ENCODE data around the gene BACH2. TPM values are rescaled to one million over a fixed set of nuclear protein-coding genes. Genes with fewer than 3 reads are reported as not detected.
"Not testable (repeated sequence)": the region's sequence is repeated elsewhere in the genome, so short reads cannot be mapped to it uniquely, and the experiment has no call there.

BACH2 gene
- polyA plus RNA-seq, 2 donors = 0.24 to 0.26 TPM

GRCh38 chr6:90144928-90145555, 151.6 kb downstream of the BACH2 start:
- Histone ChIP-seq H3K9me3 (ENCODE audit: control insufficient read depth in 2 of 2, insufficient read depth in 1 of 2, low read depth in 1 of 2, low read length in 1 of 2) (no peaks in the 10 kb centered on the region), H3K27ac (ENCODE audit: low read depth in 2 of 2, low read length in 1 of 2) (no peak overlapping the region), H3K4me3 (ENCODE audit: low read depth in 1 of 2, low read length in 2 of 2) (no peak overlapping the region), H3K36me3 (ENCODE audit: control insufficient read depth in 2 of 2, insufficient read depth in 2 of 2, low read length in 1 of 2) (no peaks in the 10 kb centered on the region), H3K27me3 (ENCODE audit: control insufficient read depth in 1 of 2, insufficient read depth in 2 of 2, low read length in 2 of 2) (no peaks in the 10 kb centered on the region), H3K4me1 (ENCODE audit: control insufficient read depth in 2 of 2, insufficient read depth in 2 of 2, low read length in 1 of 2) (no peaks in the 10 kb centered on the region)
- 75 to 79% methylated on average over 3 of the region's 3 CpGs for WGBS, 2 donors

- Histone ChIP-seq H3K27ac (ENCODE audit: low read depth in 2 of 2, low read length in 1 of 2) (no peak overlapping the region), H3K4me1 (ENCODE audit: control insufficient read depth in 2 of 2, insufficient read depth in 2 of 2, low read length in 1 of 2) (no peaks in the 10 kb centered on the region), H3K27me3 (ENCODE audit: control insufficient read depth in 1 of 2, insufficient read depth in 2 of 2, low read length in 2 of 2) (no peaks in the 10 kb centered on the region), H3K4me3 (ENCODE audit: low read depth in 1 of 2, low read length in 2 of 2) (no peak overlapping the region), H3K36me3 (ENCODE audit: control insufficient read depth in 2 of 2, insufficient read depth in 2 of 2, low read length in 1 of 2) (no peaks in the 10 kb centered on the region), H3K9me3 (ENCODE audit: control insufficient read depth in 2 of 2, insufficient read depth in 1 of 2, low read depth in 1 of 2, low read length in 1 of 2) (no peaks in the 10 kb centered on the region)
- 40 to 59% methylated on average over 3 of the region's 3 CpGs for WGBS, 2 donors
Observed at GRCh38 chr6:90144396-90144795, 152.2 kb downstream of the BACH2 start.

- no peak overlapping the region for H3K4me3 ChIP-seq (ENCODE audit: low read depth in 1 of 2, low read length in 2 of 2)
- H3K9me3 ChIP-seq (ENCODE audit: control insufficient read depth in 2 of 2, insufficient read depth in 1 of 2, low read depth in 1 of 2, low read length in 1 of 2) = no peaks in the 10 kb centered on the region
- H3K36me3 ChIP-seq (ENCODE audit: control insufficient read depth in 2 of 2, insufficient read depth in 2 of 2, low read length in 1 of 2) = no peaks in the 10 kb centered on the region
- 95 to 96% methylated on average over 1 of the region's 1 CpG for WGBS, 2 donors
- H3K27ac ChIP-seq (ENCODE audit: low read depth in 2 of 2, low read length in 1 of 2) = no peak overlapping the region
- no peaks in the 10 kb centered on the region for H3K27me3 ChIP-seq (ENCODE audit: control insufficient read depth in 1 of 2, insufficient read depth in 2 of 2, low read length in 2 of 2)
- H3K4me1 ChIP-seq (ENCODE audit: control insufficient read depth in 2 of 2, insufficient read depth in 2 of 2, low read length in 1 of 2) = no peaks in the 10 kb centered on the region
Observed at GRCh38 chr6:90140683-90141082, 156.0 kb downstream of the BACH2 start.

GRCh38 chr6:90139272-90139817, 157.3 kb downstream of the BACH2 start:
- no peak overlapping the region for H3K4me3 ChIP-seq (ENCODE audit: low read depth in 1 of 2, low read length in 2 of 2)
- no peaks in the 10 kb centered on the region for H3K4me1 ChIP-seq (ENCODE audit: control insufficient read depth in 2 of 2, insufficient read depth in 2 of 2, low read length in 1 of 2)
- 89 to 96% methylated on average over 7 of the region's 7 CpGs for WGBS, 2 donors
- H3K36me3 ChIP-seq (ENCODE audit: control insufficient read depth in 2 of 2, insufficient read depth in 2 of 2, low read length in 1 of 2) = no peaks in the 10 kb centered on the region
- H3K27me3 ChIP-seq (ENCODE audit: control insufficient read depth in 1 of 2, insufficient read depth in 2 of 2, low read length in 2 of 2) = no peaks in the 10 kb centered on the region
- H3K27ac ChIP-seq (ENCODE audit: low read depth in 2 of 2, low read length in 1 of 2) = no peak overlapping the region
- no peaks in the 10 kb centered on the region for H3K9me3 ChIP-seq (ENCODE audit: control insufficient read depth in 2 of 2, insufficient read depth in 1 of 2, low read depth in 1 of 2, low read length in 1 of 2)

- Histone ChIP-seq H3K36me3 (ENCODE audit: control insufficient read depth in 2 of 2, insufficient read depth in 2 of 2, low read length in 1 of 2) (no peaks in the 10 kb centered on the region), H3K9me3 (ENCODE audit: control insufficient read depth in 2 of 2, insufficient read depth in 1 of 2, low read depth in 1 of 2, low read length in 1 of 2) (no peaks in the 10 kb centered on the region), H3K4me1 (ENCODE audit: control insufficient read depth in 2 of 2, insufficient read depth in 2 of 2, low read length in 1 of 2) (no peaks in the 10 kb centered on the region), H3K27ac (ENCODE audit: low read depth in 2 of 2, low read length in 1 of 2) (no peak overlapping the region), H3K27me3 (ENCODE audit: control insufficient read depth in 1 of 2, insufficient read depth in 2 of 2, low read length in 2 of 2) (no peaks in the 10 kb centered on the region), H3K4me3 (ENCODE audit: low read depth in 1 of 2, low read length in 2 of 2) (no peak overlapping the region)
- WGBS, 2 donors = 55 to 77% methylated on average over 2 of the region's 2 CpGs
Observed at GRCh38 chr6:90136837-90137568, 159.6 kb downstream of the BACH2 start.

GRCh38 chr6:90136176-90136575, 160.5 kb downstream of the BACH2 start:
- no peaks in the 10 kb centered on the region for H3K4me1 ChIP-seq (ENCODE audit: control insufficient read depth in 2 of 2, insufficient read depth in 2 of 2, low read length in 1 of 2)
- WGBS, 2 donors = 80 to 94% methylated on average over 2 of the region's 2 CpGs
- no peaks in the 10 kb centered on the region for H3K9me3 ChIP-seq (ENCODE audit: control insufficient read depth in 2 of 2, insufficient read depth in 1 of 2, low read depth in 1 of 2, low read length in 1 of 2)
- no peak overlapping the region for H3K4me3 ChIP-seq (ENCODE audit: low read depth in 1 of 2, low read length in 2 of 2)
- H3K27ac ChIP-seq (ENCODE audit: low read depth in 2 of 2, low read length in 1 of 2) = no peak overlapping the region
- H3K36me3 ChIP-seq (ENCODE audit: control insufficient read depth in 2 of 2, insufficient read depth in 2 of 2, low read length in 1 of 2) = no peaks in the 10 kb centered on the region
- H3K27me3 ChIP-seq (ENCODE audit: control insufficient read depth in 1 of 2, insufficient read depth in 2 of 2, low read length in 2 of 2) = no peaks in the 10 kb centered on the region

- WGBS, 2 donors = 82 to 85% methylated on average over 5 of the region's 5 CpGs
- no peaks in the 10 kb centered on the region for H3K36me3 ChIP-seq (ENCODE audit: control insufficient read depth in 2 of 2, insufficient read depth in 2 of 2, low read length in 1 of 2)
Observed at GRCh38 chr6:90135667-90136066, 161.0 kb downstream of the BACH2 start.

GRCh38 chr6:90133664-90134063, 163.0 kb downstream of the BACH2 start:
- not testable (repeated sequence) for H3K27me3 ChIP-seq (ENCODE audit: control insufficient read depth in 1 of 2, insufficient read depth in 2 of 2, low read length in 2 of 2); H3K4me1 ChIP-seq (ENCODE audit: control insufficient read depth in 2 of 2, insufficient read depth in 2 of 2, low read length in 1 of 2); H3K9me3 ChIP-seq (ENCODE audit: control insufficient read depth in 2 of 2, insufficient read depth in 1 of 2, low read depth in 1 of 2, low read length in 1 of 2); H3K27ac ChIP-seq (ENCODE audit: low read depth in 2 of 2, low read length in 1 of 2); H3K36me3 ChIP-seq (ENCODE audit: control insufficient read depth in 2 of 2, insufficient read depth in 2 of 2, low read length in 1 of 2); H3K4me3 ChIP-seq (ENCODE audit: low read depth in 1 of 2, low read length in 2 of 2)
- 78 to 89% methylated on average over 1 to 3 of the region's 3 CpGs for WGBS, 2 donors

More at GRCh38 chr6:90135667-90136066, 161.0 kb downstream of the BACH2 start:
- Histone ChIP-seq H3K9me3 (ENCODE audit: control insufficient read depth in 2 of 2, insufficient read depth in 1 of 2, low read depth in 1 of 2, low read length in 1 of 2) (no peaks in the 10 kb centered on the region), H3K27ac (ENCODE audit: low read depth in 2 of 2, low read length in 1 of 2) (no peak overlapping the region), H3K27me3 (ENCODE audit: control insufficient read depth in 1 of 2, insufficient read depth in 2 of 2, low read length in 2 of 2) (no peaks in the 10 kb centered on the region), H3K4me1 (ENCODE audit: control insufficient read depth in 2 of 2, insufficient read depth in 2 of 2, low read length in 1 of 2) (no peaks in the 10 kb centered on the region), H3K4me3 (ENCODE audit: low read depth in 1 of 2, low read length in 2 of 2) (no peak overlapping the region)

- H3K36me3 ChIP-seq (ENCODE audit: control insufficient read depth in 2 of 2, insufficient read depth in 2 of 2, low read length in 1 of 2) = no peaks in the 10 kb centered on the region
- 65 to 76% methylated on average over 7 of the region's 7 CpGs for WGBS, 2 donors
- no peaks in the 10 kb centered on the region for H3K4me1 ChIP-seq (ENCODE audit: control insufficient read depth in 2 of 2, insufficient read depth in 2 of 2, low read length in 1 of 2)
- no peaks in the 10 kb centered on the region for H3K9me3 ChIP-seq (ENCODE audit: control insufficient read depth in 2 of 2, insufficient read depth in 1 of 2, low read depth in 1 of 2, low read length in 1 of 2)
- no peak overlapping the region for H3K4me3 ChIP-seq (ENCODE audit: low read depth in 1 of 2, low read length in 2 of 2)
- H3K27me3 ChIP-seq (ENCODE audit: control insufficient read depth in 1 of 2, insufficient read depth in 2 of 2, low read length in 2 of 2) = no peaks in the 10 kb centered on the region
- H3K27ac ChIP-seq (ENCODE audit: low read depth in 2 of 2, low read length in 1 of 2) = no peak overlapping the region
Observed at GRCh38 chr6:90131614-90132423, 164.8 kb downstream of the BACH2 start.

Measured in esophagus (tissue), 2 donors.